GM12878 (cell line): Measurements from ENCODE around the gene STYXL1. TPM values are rescaled to one million over a fixed set of nuclear protein-coding genes. Genes with fewer than 3 reads are reported as not detected.

Source experiments
- ATAC-seq: fragments of 200-7000 bp; cut with Tn5 transposase; 3 replicates; pipeline ENCODE4 v1.9.1; 2020; ENCODE audit warnings: mild to moderate bottlenecking, moderate library complexity
- BruUV-seq: library from RNA; stranded (reverse); fragments of 400-500 nt; replicated peaks from 2 replicates; lab custom pipeline; 2021; lab: Mats Ljungman, UMichigan
- CTCF ChIA-PET: fragments of 300-600 bp; sonication (Branson Sonifier 250); formaldehyde crosslinking; extraction: SDS; loops from one replicate; lab custom pipeline; 2021; ENCODE audit warnings: inconsistent platforms; lab: Yijun Ruan, JAX
- POLR2A ChIA-PET: fragments of 350-600 bp; formaldehyde crosslinking; extraction: SDS; loops from one replicate; lab custom pipeline; 2021; ENCODE audit warnings: inconsistent platforms; lab: Charles Lee
- RAD21 ChIA-PET: fragments of 300-600 bp; sonication (Branson Sonifier 250); formaldehyde crosslinking; loops from one replicate; lab custom pipeline; 2023; ENCODE audit warnings: antibody characterized with exemption; ENCODE audit not compliant: unreplicated experiment; lab: Charles Lee
- SMC1A ChIA-PET: fragments of 300-600 bp; sonication (Branson Sonifier 250); formaldehyde crosslinking; loops from one replicate; lab custom pipeline; 2023; ENCODE audit not compliant: unreplicated experiment, uncharacterized antibody; lab: Charles Lee
- DNase-seq: peaks from one replicate; pipeline ENCODE4 v3.0.0-alpha.2; 2011; ENCODE audit warnings: low read depth, low spot score
- FAIRE-seq: peaks from 3 replicates; lab custom pipeline; 2011; peaks lifted over from hg19 to GRCh38; lab: Jason Lieb, UNC
- H2AFZ ChIP-seq: 2 replicates; pipeline ENCODE4 v1.6.0; 2011; ENCODE audit warnings: low read depth, low read length, control low read depth; ENCODE audit not compliant: control insufficient read depth
- H3K27ac ChIP-seq: 2 replicates; pipeline ENCODE4 v1.5.1; 2011; ENCODE audit warnings: control low read depth; ENCODE audit not compliant: control insufficient read depth, insufficient read depth
- H3K27me3 ChIP-seq, 2 experiments: replicated peaks in 1 of 2; 2 replicates each; pipeline versions ENCODE4 v1.6.0 to v1.6.1; 2011; ENCODE audit warnings: low read length in 1 of 2; ENCODE audit not compliant: control insufficient read depth in 2 of 2, insufficient read depth in 2 of 2
- H3K36me3 ChIP-seq, 2 experiments: 2 replicates each; pipeline ENCODE4 v1.5.1; 2011; ENCODE audit warnings: low read length in 1 of 2; ENCODE audit not compliant: control insufficient read depth in 2 of 2, insufficient read depth in 2 of 2
- H3K4me1 ChIP-seq: 2 replicates; pipeline ENCODE4 v1.6.1; 2011; ENCODE audit warnings: mild to moderate bottlenecking, low read length, moderate library complexity, mixed read lengths; ENCODE audit not compliant: control insufficient read depth, insufficient read depth
- H3K4me2 ChIP-seq: 2 replicates; pipeline ENCODE4 v1.6.0; 2011; ENCODE audit warnings: control low read depth; ENCODE audit not compliant: control insufficient read depth, insufficient read depth
- H3K4me3 ChIP-seq: fragments of 200-600 bp; sonication (generic); 2 replicates; pipeline ENCODE4 v1.5.1; 2016
- H3K79me2 ChIP-seq: 2 replicates; pipeline ENCODE4 v1.6.0; 2011; ENCODE audit warnings: low read length; ENCODE audit not compliant: control insufficient read depth, insufficient read depth
- H3K9ac ChIP-seq: 2 replicates; pipeline ENCODE4 v1.8.0; 2011; ENCODE audit warnings: low read length, control low read depth, mixed read lengths; ENCODE audit not compliant: control insufficient read depth, insufficient read depth
- H3K9me3 ChIP-seq: replicated peaks from 3 replicates; pipeline ENCODE4 v1.5.1; 2011; ENCODE audit warnings: mild to moderate bottlenecking, low read length; ENCODE audit not compliant: control insufficient read depth, insufficient read depth
- H4K20me1 ChIP-seq: 2 replicates; pipeline ENCODE4 v1.6.0; 2011; ENCODE audit not compliant: control insufficient read depth, insufficient read depth
- CEBPB ChIP-seq, 2 experiments: fragments of 150-350 bp in 1 of 2; IDR thresholded peaks; 2 replicates each; pipeline ENCODE4 v1.6.1; 2012 to 2014; ENCODE audit warnings: low read depth in 2 of 2, low read length in 2 of 2, borderline replicate concordance in 1 of 2, inconsistent platforms in 1 of 2
- EGR1 ChIP-seq, 2 experiments: IDR thresholded peaks; 1 replicate in 1 of 2; 2 replicates in 1 of 2; pipeline ENCODE4 v1.6.1; 2011 to 2012; ENCODE audit warnings: low read depth in 2 of 2, low read length in 2 of 2, borderline replicate concordance in 1 of 2, mild to moderate bottlenecking in 1 of 2, moderate library complexity in 1 of 2
- HCFC1 ChIP-seq: fragments of 150-350 bp; IDR thresholded peaks from 2 replicates; pipeline ENCODE4 v1.6.1; 2014; ENCODE audit warnings: low read length
- NFIC ChIP-seq: IDR thresholded peaks from 2 replicates; pipeline ENCODE4 v1.6.1; 2012; ENCODE audit warnings: low read depth, mild to moderate bottlenecking, inconsistent platforms, low read length, moderate library complexity
- ZBTB33 ChIP-seq: fragments of 450-650 bp; IDR thresholded peaks from 2 replicates; pipeline ENCODE4 v1.6.1; 2017; ENCODE audit warnings: mild to moderate bottlenecking
- ZBTB4 ChIP-seq: fragments of 450-650 bp; formaldehyde crosslinking; IDR thresholded peaks from 2 replicates; pipeline ENCODE4 v1.4.0; 2022; ENCODE audit warnings: mild to moderate bottlenecking, moderate library complexity
- ZSCAN29 ChIP-seq: fragments of 450-650 bp; IDR thresholded peaks from 2 replicates; pipeline ENCODE4 v1.6.1; 2017; ENCODE audit warnings: mild to moderate bottlenecking, moderate library complexity
- WGBS: methylation state at CpG from one replicate; pipeline ENCODE4 v1.1.6; 2016; ENCODE audit warnings: low lambda C conversion rate; ENCODE audit not compliant: insufficient replicate concordance, insufficient coverage; ENCODE audit errors: missing lambda C conversion rate; 5-methylcytosine and 5-hydroxymethylcytosine counted together
- in situ Hi-C: fragments of 300-500 bp; cut with MboI; formaldehyde crosslinking; loops from 9 replicates; pipeline ENCODE4 v1.14.3; 2018; ENCODE audit warnings: mixed read lengths
- intact Hi-C: fragments of 100-400 bp; cut with micrococcal nuclease; formaldehyde crosslinking; loops from one replicate; pipeline ENCODE4 v1.14.2; 2022; ENCODE audit not compliant: unreplicated experiment
- polyA plus RNA-seq, 11 experiments: library from polyadenylated mRNA; depleted of rRNA in 4 of 11; unstranded in 6 of 11; stranded (reverse) in 5 of 11; fragments of >200 nt; fragmentation: Nextera tagmentation in 4 of 11; fragmentation: Illumina TruSeq in 1 of 11; extraction: Ambion mirVana in 4 of 11; extraction: Trizol in 1 of 11; gene quantifications; 1 replicate in 1 of 11; 2 replicates in 10 of 11; pipeline versions ENCODE4 v1.2.1 to v1.2.3, GENCODE V29; 2011 to 2016; ENCODE audit warnings: inconsistent platforms in 2 of 11, missing spikeins in 2 of 11, low read depth in 1 of 11
- total RNA-seq, 4 experiments: library from RNA; depleted of rRNA in 3 of 4; stranded (reverse); fragments of >200 nt in 3 of 4; fragmentation: Illumina TruSeq in 1 of 4; extraction: Trizol in 1 of 4; gene quantifications; 2 replicates each; pipeline versions ENCODE4 v1.2.1 to v1.2.3, GENCODE V29; 2013 to 2021

Gene STYXL1
- total and polyA plus RNA-seq, 10 of the 15 experiments (the other 5 are each of a cell fraction or from before 2014, with no cell fraction given), result 18.4 to 65.9 (median 40.7) TPM

GRCh38 chr7:75971961-75972763 is 75.6 kb downstream of the STYXL1 start:
- 97% methylated on average over 17 of the region's 19 CpGs for WGBS
- Histone ChIP-seq H3K4me2 (no peak overlapping the region), H3K9ac (no peak overlapping the region), H3K36me3 (peaks cover 2 to 5% of the 10 kb centered on the region in 2 experiments; a peak in 2 of 4 replicates), H3K27ac (no peak overlapping the region), H4K20me1 (no peaks in the 10 kb centered on the region), H3K9me3 (no peaks in the 10 kb centered on the region), H3K79me2 (no peaks in the 10 kb centered on the region), H3K4me1 (no peaks in the 10 kb centered on the region)
- BruUV-seq, result no TSS peak
- ChIA-PET SMC1A (interaction anchor here (1.0 kb wide), 1 partner anchor 103 kb away, joined by 3 read pairs; no protein-coding TSS in a partner anchor), RAD21 (no interaction called here), POLR2A (no interaction called here), CTCF (interaction anchor here (0.9 kb wide), 1 partner anchor 48 kb away, joined by 3 read pairs; no protein-coding TSS in a partner anchor)
- intact Hi-C loops (no loop called here), in situ Hi-C loops (no loop called here)
- no peak for DNase-seq
- no peak for FAIRE-seq
- TF ChIP-seq EGR1 (IDR thresholded peaks at IDR 0.05; ENCODE audit: borderline replicate concordance in 1 of 2, low read depth in 2 of 2, low read length in 2 of 2) (no peak), ZSCAN29 (no peak)
- TF ChIP-seq, all 136 proteins: peak for 0
- H3K4me3 ChIP-seq, result no peak overlapping the region
- no peak for ATAC-seq
- H2AFZ ChIP-seq, result no peak overlapping the region
- H3K27me3 ChIP-seq, result no peaks in the 10 kb centered on the region

- no peak overlapping the region for H3K4me3 ChIP-seq
- TF ChIP-seq ZBTB4 (CRISPR knock-in tag), result no peak
- no peak for TF ChIP-seq CEBPB (IDR thresholded peaks at IDR 0.05; ENCODE audit: borderline replicate concordance in 1 of 2, low read depth in 2 of 2, low read length in 2 of 2)
- TF ChIP-seq ZBTB33, result no peak
- no peak for TF ChIP-seq NFIC
- no peak for TF ChIP-seq HCFC1
- H3K9me3 ChIP-seq, result no peaks in the 10 kb centered on the region
- BruUV-seq, result no TSS peak
- peaks cover 2 to 5% of the 10 kb centered on the region in 2 experiments; a peak in 3 of 4 replicates for H3K36me3 ChIP-seq
- no peaks in the 10 kb centered on the region for H3K27me3 ChIP-seq
- ChIA-PET CTCF (interaction anchor here (0.9 kb wide), 1 partner anchor 49 kb away, joined by 3 read pairs; no protein-coding TSS in a partner anchor), POLR2A (no interaction called here), SMC1A (no interaction called here), RAD21 (no interaction called here)
- no peak overlapping the region for H3K27ac ChIP-seq
- no peak overlapping the region for H3K9ac ChIP-seq
- 89% methylated on average over 14 of the region's 14 CpGs for WGBS
- FAIRE-seq (no peak), DNase-seq (no peak), ATAC-seq (no peak)
- no peaks in the 10 kb centered on the region for H4K20me1 ChIP-seq
- intact Hi-C loops (no loop called here), in situ Hi-C loops (no loop called here)
- H2AFZ ChIP-seq, result no peak overlapping the region
- no peaks in the 10 kb centered on the region for H3K79me2 ChIP-seq
- no peaks in the 10 kb centered on the region for H3K4me1 ChIP-seq
- H3K4me2 ChIP-seq, result no peak overlapping the region
These were observed 76.4 kb downstream of the STYXL1 start for GRCh38 chr7:75971309-75971960.
